CD4-positive, alpha-beta T cell treated with Interleukin-2 at 100 ng/mL for 4 hours (primary cell): ENCODE measurements around the gene AGAP1.
"Not testable (repeated sequence)": the region's sequence is repeated elsewhere in the genome, so short reads cannot be mapped to it uniquely, and the experiment has no call there.

Source experiments
- DNase-seq: peaks from one replicate; pipeline ENCODE4 v3.0.0-alpha.2; 2020; ENCODE audit warnings: low spot score

Gene AGAP1

GRCh38 chr2:236045251-236046235, 551.7 kb downstream of the AGAP1 start:
- no peak for DNase-seq

- DNase-seq, result no peak
Observed at GRCh38 chr2:236046715-236047114, 552.9 kb downstream of the AGAP1 start.

- no peak for DNase-seq
Observed at GRCh38 chr2:236047176-236047575, 553.3 kb downstream of the AGAP1 start.

- no peak for DNase-seq
Observed at GRCh38 chr2:236047886-236048540, 554.2 kb downstream of the AGAP1 start.

- DNase-seq, result no peak
Observed at GRCh38 chr2:236049981-236050380, 556.1 kb downstream of the AGAP1 start.

- no peak for DNase-seq
Observed at GRCh38 chr2:236051351-236051750, 557.5 kb downstream of the AGAP1 start.

GRCh38 chr2:236051806-236052205, 558.0 kb downstream of the AGAP1 start:
- no peak for DNase-seq

- no peak for DNase-seq
Observed at GRCh38 chr2:236052206-236052605, 558.4 kb downstream of the AGAP1 start.

- no peak for DNase-seq
Observed at GRCh38 chr2:236052926-236053821, 559.3 kb downstream of the AGAP1 start.

GRCh38 chr2:236054125-236054524, 560.3 kb downstream of the AGAP1 start:
- no peak for DNase-seq

- no peak for DNase-seq
Observed at GRCh38 chr2:236054621-236055305, 560.9 kb downstream of the AGAP1 start.

GRCh38 chr2:236055471-236055870, 561.6 kb downstream of the AGAP1 start:
- no peak for DNase-seq

- no peak for DNase-seq
Observed at GRCh38 chr2:236056141-236056540, 562.3 kb downstream of the AGAP1 start.

- no peak for DNase-seq
Observed at GRCh38 chr2:236057375-236057774, 563.5 kb downstream of the AGAP1 start.

- no peak for DNase-seq
Observed at GRCh38 chr2:236061497-236061896, 567.7 kb downstream of the AGAP1 start.

GRCh38 chr2:236061899-236062298, 568.1 kb downstream of the AGAP1 start:
- no peak for DNase-seq

- not testable (repeated sequence) for DNase-seq
Observed at GRCh38 chr2:236062806-236063205, 569.0 kb downstream of the AGAP1 start.

GRCh38 chr2:236063994-236064393, 570.2 kb downstream of the AGAP1 start:
- no peak for DNase-seq

GRCh38 chr2:236065314-236066160, 571.7 kb downstream of the AGAP1 start:
- no peak for DNase-seq

- DNase-seq, result no peak
Observed at GRCh38 chr2:236070236-236070635, 576.4 kb downstream of the AGAP1 start.

GRCh38 chr2:236073246-236073645, 579.4 kb downstream of the AGAP1 start:
- no peak for DNase-seq
